Prostate gland (tissue), 2 donors: ENCODE data around the gene MNS1. TPM values are rescaled to one million over a fixed set of nuclear protein-coding genes. Genes with fewer than 3 reads are reported as not detected.

Experiments
- DNase-seq: peaks from one replicate; pipeline ENCODE4 v3.0.0-alpha.2; 2019; ENCODE audit warnings: low spot score
- H3K27ac ChIP-seq, 2 donors: fragments of 200-600 bp; sonication (generic); 2 replicates each; pipeline ENCODE4 v1.5.1; 2017 to 2019
- H3K27me3 ChIP-seq: fragments of 200-600 bp; sonication (generic); replicated peaks from 2 replicates; pipeline ENCODE4 v1.5.1; 2019; ENCODE audit not compliant: insufficient read depth
- H3K36me3 ChIP-seq, 2 donors: fragments of 200-600 bp; sonication (generic); 1 replicate in 1 of 2; 2 replicates in 1 of 2; pipeline versions ENCODE4 v1.5.1 to v1.8.1; 2017 to 2019
- H3K4me1 ChIP-seq: fragments of 200-600 bp; sonication (generic); replicated peaks from 2 replicates; pipeline ENCODE4 v1.5.1; 2019
- H3K4me3 ChIP-seq, 2 donors: fragments of 200-600 bp; sonication (generic); 2 replicates each; pipeline ENCODE4 v1.5.1; 2017 to 2019
- H3K9me3 ChIP-seq: fragments of 200-600 bp; sonication (generic); 2 replicates; pipeline ENCODE4 v1.5.1; 2017
- CTCF ChIP-seq, 4 experiments: fragments of 200-600 bp in 2 of 4; fragments of 450-650 bp in 2 of 4; sonication (generic) in 2 of 4; IDR thresholded peaks; 1 replicate in 3 of 4; 2 replicates in 1 of 4; pipeline ENCODE4 v1.5.1; 2016 to 2019; ENCODE audit warnings: antibody characterized with exemption in 4 of 4, mild to moderate bottlenecking in 2 of 4, moderate library complexity in 2 of 4
- POLR2A ChIP-seq: fragments of 450-650 bp; IDR thresholded peaks from one replicate; pipeline ENCODE4 v1.6.1; 2016; ENCODE audit warnings: antibody characterized with exemption, mild to moderate bottlenecking
- POLR2AphosphoS5 ChIP-seq: sonication (generic); formaldehyde crosslinking; IDR thresholded peaks from one replicate; pipeline ENCODE4 v1.6.1; 2017; ENCODE audit warnings: antibody characterized with exemption
- WGBS: methylation state at CpG from one replicate; pipeline ENCODE4 v1.1.5; 2018; 5-methylcytosine and 5-hydroxymethylcytosine counted together
- intact Hi-C: fragments of 100-400 bp; cut with DNase I; formaldehyde crosslinking; loops from one replicate; pipeline ENCODE4 v1.14.2; 2022
- total RNA-seq, 2 donors: library from RNA; depleted of rRNA; stranded (reverse); fragments of >200 nt; gene quantifications; one replicate each; pipeline ENCODE4 v1.1.0, GENCODE V29; 2016

The MNS1 gene
- total RNA-seq, 2 donors from 2014 or later: 1.5 to 4.5 TPM

- Histone ChIP-seq H3K36me3 (no peaks in the 10 kb centered on the region), H3K27me3 (no peaks in the 10 kb centered on the region), H3K9me3 (no peaks in the 10 kb centered on the region), H3K27ac (no peak overlapping the region), H3K4me1 (no peaks in the 10 kb centered on the region), H3K4me3 (no peak overlapping the region)
- intact Hi-C loops: no loop called here
- TF ChIP-seq POLR2AphosphoS5 (no peak), POLR2A (no peak), CTCF (IDR thresholded peaks at IDR 0.05) (no peak)
- WGBS: 86% methylated on average over 1 of the region's 1 CpG
- DNase-seq: no peak
Measured at GRCh38 chr15:56440214-56440770, 24.6 kb downstream of the MNS1 start.

GRCh38 chr15:56432304-56432703 lies 32.6 kb downstream of the MNS1 start:
- no peak for TF ChIP-seq POLR2AphosphoS5
- TF ChIP-seq POLR2A: no peak
- no peak for TF ChIP-seq CTCF (IDR thresholded peaks at IDR 0.05)
- DNase-seq: no peak
- Histone ChIP-seq H3K9me3 (no peaks in the 10 kb centered on the region), H3K27me3 (no peaks in the 10 kb centered on the region), H3K4me1 (no peaks in the 10 kb centered on the region), H3K36me3 (no peaks in the 10 kb centered on the region), H3K4me3 (no peak overlapping the region), H3K27ac (no peak overlapping the region)
- WGBS: 94% methylated on average over 5 of the region's 5 CpGs
- intact Hi-C loops: no loop called here

GRCh38 chr15:56428821-56429458 lies 36.0 kb downstream of the MNS1 start:
- Histone ChIP-seq H3K27me3 (no peaks in the 10 kb centered on the region), H3K27ac (no peak overlapping the region), H3K36me3 (no peaks in the 10 kb centered on the region), H3K9me3 (no peaks in the 10 kb centered on the region), H3K4me1 (no peaks in the 10 kb centered on the region), H3K4me3 (no peak overlapping the region)
- intact Hi-C loops: loop anchor here (10.0 kb wide), 1 partner anchor 184 kb away; the partner anchor contains the start of gene RFX7
- no peak for DNase-seq
- WGBS: 22% methylated on average over 2 of the region's 2 CpGs
- TF ChIP-seq CTCF (IDR thresholded peaks at IDR 0.05) (peak in 3 of 4 experiments; percentile 45 to 54 (median 53)), POLR2A (no peak), POLR2AphosphoS5 (no peak)

GRCh38 chr15:56425976-56426375 lies 39.0 kb downstream of the MNS1 start:
- WGBS: 100% methylated on average over 1 of the region's 1 CpG
- H3K9me3 ChIP-seq: no peaks in the 10 kb centered on the region

More at GRCh38 chr15:56425976-56426375, 39.0 kb downstream of the MNS1 start:
- no peak overlapping the region for H3K27ac ChIP-seq
- intact Hi-C loops: loop anchor here (10.0 kb wide), 1 partner anchor 181 kb away; the partner anchor contains the start of gene RFX7
- H3K4me3 ChIP-seq: no peak overlapping the region
- TF ChIP-seq POLR2A (no peak), CTCF (IDR thresholded peaks at IDR 0.05) (no peak), POLR2AphosphoS5 (no peak)
- H3K36me3 ChIP-seq: no peaks in the 10 kb centered on the region
- H3K27me3 ChIP-seq: no peaks in the 10 kb centered on the region
- no peaks in the 10 kb centered on the region for H3K4me1 ChIP-seq
- DNase-seq: no peak
